ENCODE results near the gene TUBB1. TPM values are rescaled to one million over a fixed set of nuclear protein-coding genes. Genes with fewer than 3 reads are reported as not detected.

TUBB1 gene
- total and polyA plus RNA-seq, 2 experiments from 2014 or later: 0.03 TPM; not detected in 1

GRCh38 chr20:58986286-58986967 lies 32.8 kb upstream of the TUBB1 start:
- DNase-seq (ENCODE audit: low read depth in 1 of 2, low spot score in 1 of 2): no peak
- no peak for TF ChIP-seq CTCF (IDR thresholded peaks at IDR 0.05; ENCODE audit: low read depth, low read length)
- Histone ChIP-seq H3K27ac (no peak overlapping the region), H3K27me3 (no peaks in the 10 kb centered on the region), H3K9me3 (ENCODE audit: low read depth) (no peaks in the 10 kb centered on the region), H3K4me3 (no peak overlapping the region), H3K4me1 (ENCODE audit: low read depth) (peaks cover 8% of the 10 kb centered on the region), H3K36me3 (peaks cover 47% of the 10 kb centered on the region)

GRCh38 chr20:58986968-58987517 lies 32.2 kb upstream of the TUBB1 start:
- no peak overlapping the region for H3K27ac ChIP-seq
- no peaks in the 10 kb centered on the region for H3K9me3 ChIP-seq (ENCODE audit: low read depth)
- no peak for TF ChIP-seq CTCF (IDR thresholded peaks at IDR 0.05; ENCODE audit: low read depth, low read length)
- DNase-seq (ENCODE audit: low read depth in 1 of 2, low spot score in 1 of 2): no peak
- H3K36me3 ChIP-seq: peaks cover 54% of the 10 kb centered on the region
- no peaks in the 10 kb centered on the region for H3K27me3 ChIP-seq
- H3K4me1 ChIP-seq (ENCODE audit: low read depth): peaks cover 8% of the 10 kb centered on the region
- H3K4me3 ChIP-seq: no peak overlapping the region

GRCh38 chr20:58987790-58988564 lies 31.3 kb upstream of the TUBB1 start:
- H3K27me3 ChIP-seq: no peaks in the 10 kb centered on the region
- H3K4me3 ChIP-seq: no peak overlapping the region
- H3K27ac ChIP-seq: no peak overlapping the region
- TF ChIP-seq CTCF (IDR thresholded peaks at IDR 0.05; ENCODE audit: low read depth, low read length): no peak
- DNase-seq (ENCODE audit: low read depth in 1 of 2, low spot score in 1 of 2): no peak
- peaks cover 63% of the 10 kb centered on the region for H3K36me3 ChIP-seq
- no peaks in the 10 kb centered on the region for H3K4me1 ChIP-seq (ENCODE audit: low read depth)
- no peaks in the 10 kb centered on the region for H3K9me3 ChIP-seq (ENCODE audit: low read depth)

- Histone ChIP-seq H3K27me3 (no peaks in the 10 kb centered on the region), H3K4me3 (no peak overlapping the region), H3K36me3 (peaks cover 68% of the 10 kb centered on the region), H3K9me3 (ENCODE audit: low read depth) (no peaks in the 10 kb centered on the region), H3K4me1 (ENCODE audit: low read depth) (no peaks in the 10 kb centered on the region), H3K27ac (no peak overlapping the region)
- no peak for DNase-seq (ENCODE audit: low read depth in 1 of 2, low spot score in 1 of 2)
- TF ChIP-seq CTCF (IDR thresholded peaks at IDR 0.05; ENCODE audit: low read depth, low read length): no peak
Measured at GRCh38 chr20:58988565-58988882, 30.7 kb upstream of the TUBB1 start.

- Histone ChIP-seq H3K4me3 (no peak overlapping the region), H3K4me1 (ENCODE audit: low read depth) (no peaks in the 10 kb centered on the region), H3K36me3 (peaks cover 74% of the 10 kb centered on the region), H3K9me3 (ENCODE audit: low read depth) (no peaks in the 10 kb centered on the region), H3K27me3 (no peaks in the 10 kb centered on the region), H3K27ac (no peak overlapping the region)
- no peak for DNase-seq (ENCODE audit: low read depth in 1 of 2, low spot score in 1 of 2)
- no peak for TF ChIP-seq CTCF (IDR thresholded peaks at IDR 0.05; ENCODE audit: low read depth, low read length)
Measured at GRCh38 chr20:58989196-58989595, 30.0 kb upstream of the TUBB1 start.
